Measurements from ENCODE around the gene CACNA1C.

Gene CACNA1C

GRCh38 chr12:2662524-2662923 lies 609.7 kb downstream of the CACNA1C start:
- DNase-seq, result no peak

GRCh38 chr12:2664721-2665577 lies 612.2 kb downstream of the CACNA1C start:
- DNase-seq, result no peak

GRCh38 chr12:2666411-2666810 lies 613.6 kb downstream of the CACNA1C start:
- no peak for DNase-seq

- no peak for DNase-seq
These were observed 614.1 kb downstream of the CACNA1C start for GRCh38 chr12:2666846-2667245.

- no peak for DNase-seq
These were observed 615.1 kb downstream of the CACNA1C start for GRCh38 chr12:2667716-2668440.

- no peak for DNase-seq
These were observed 616.0 kb downstream of the CACNA1C start for GRCh38 chr12:2668816-2669215.

- DNase-seq, result no peak
These were observed 616.8 kb downstream of the CACNA1C start for GRCh38 chr12:2669560-2669959.

GRCh38 chr12:2672863-2673262 lies 620.1 kb downstream of the CACNA1C start:
- no peak for DNase-seq

- DNase-seq, result no peak
These were observed 621.4 kb downstream of the CACNA1C start for GRCh38 chr12:2673966-2674810.

- no peak for DNase-seq
These were observed 623.0 kb downstream of the CACNA1C start for GRCh38 chr12:2675776-2676175.

- DNase-seq, result no peak
These were observed 624.5 kb downstream of the CACNA1C start for GRCh38 chr12:2677142-2677880.

- DNase-seq, result no peak
These were observed 625.6 kb downstream of the CACNA1C start for GRCh38 chr12:2678426-2678825.

GRCh38 chr12:2679068-2679815 lies 626.5 kb downstream of the CACNA1C start:
- no peak for DNase-seq

- DNase-seq, result no peak
These were observed 627.3 kb downstream of the CACNA1C start for GRCh38 chr12:2679816-2680675.

- no peak for DNase-seq
These were observed 627.9 kb downstream of the CACNA1C start for GRCh38 chr12:2680676-2681039.

GRCh38 chr12:2681450-2682205 lies 628.8 kb downstream of the CACNA1C start:
- DNase-seq, result no peak

GRCh38 chr12:2682296-2683251 lies 629.8 kb downstream of the CACNA1C start:
- DNase-seq, result peak; percentile 42

GRCh38 chr12:2683283-2684025 lies 630.7 kb downstream of the CACNA1C start:
- DNase-seq, result no peak

All from activated naive CD4-positive, alpha-beta T cell treated with Interleukin-2 at 50 U/mL for 16 hours (primary cell).